Ramos (cell line): ENCODE data around the gene OR10J1.

Experiments
- in situ Hi-C: fragments of 300-500 bp; cut with MboI; formaldehyde crosslinking; loops from one replicate; pipeline ENCODE4 v1.14.3; 2022; ENCODE audit warnings: low sequenced_read_pairs; ENCODE audit not compliant: unreplicated experiment

The OR10J1 gene

GRCh38 chr1:159483501-159483900 is 44.0 kb downstream of the OR10J1 start:
- in situ Hi-C loops: no loop called here
